HG02678 (cell line): Measurements from ENCODE around the gene LIPA.
"Not testable (repeated sequence)": the region's sequence is repeated elsewhere in the genome, so short reads cannot be mapped to it uniquely, and the experiment has no call there.

Source experiments
- ATAC-seq: cut with Tn5 transposase; IDR thresholded peaks from one replicate; pipeline ENCODE4 v1.9.1; 2021; ENCODE audit warnings: mild to moderate bottlenecking, moderate library complexity; ENCODE audit not compliant: unreplicated experiment

LIPA gene

DNA sequence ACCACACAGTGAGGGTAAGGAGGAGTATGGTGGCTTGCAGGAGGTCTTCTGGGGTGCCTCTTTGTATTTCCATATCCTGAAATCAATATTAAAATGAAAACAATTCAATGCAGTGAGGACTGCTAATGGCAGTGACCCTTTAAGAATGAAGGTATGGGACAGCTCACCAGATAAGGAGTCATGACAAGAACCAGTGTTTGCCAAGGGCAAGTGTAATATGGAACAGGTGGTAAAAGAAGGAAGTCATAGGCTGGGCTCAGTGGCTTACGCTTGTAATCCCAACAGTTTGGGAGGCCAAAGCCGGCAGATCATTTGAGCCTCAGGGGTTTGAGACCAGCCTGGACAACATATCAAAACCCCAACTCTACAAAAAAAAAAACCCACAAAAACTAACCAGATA, 20.0 kb upstream of the LIPA start:
- ATAC-seq: no peak

DNA sequence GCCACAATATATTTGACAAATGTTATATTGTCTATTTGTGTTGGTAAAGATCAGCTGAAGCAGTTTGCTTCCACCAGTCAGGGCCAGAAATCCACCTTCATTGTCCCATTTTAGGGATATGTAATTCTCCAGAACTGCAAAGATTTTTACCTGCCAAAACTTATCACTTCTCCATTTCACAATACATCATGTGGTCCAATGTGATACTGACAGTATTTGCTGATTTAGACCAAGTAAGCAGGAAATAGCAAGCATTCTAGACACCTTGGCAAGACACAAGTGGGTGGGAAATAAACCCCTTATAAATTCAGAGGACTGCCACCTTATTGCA, 18.5 kb upstream of the LIPA start:
- ATAC-seq: no peak

DNA sequence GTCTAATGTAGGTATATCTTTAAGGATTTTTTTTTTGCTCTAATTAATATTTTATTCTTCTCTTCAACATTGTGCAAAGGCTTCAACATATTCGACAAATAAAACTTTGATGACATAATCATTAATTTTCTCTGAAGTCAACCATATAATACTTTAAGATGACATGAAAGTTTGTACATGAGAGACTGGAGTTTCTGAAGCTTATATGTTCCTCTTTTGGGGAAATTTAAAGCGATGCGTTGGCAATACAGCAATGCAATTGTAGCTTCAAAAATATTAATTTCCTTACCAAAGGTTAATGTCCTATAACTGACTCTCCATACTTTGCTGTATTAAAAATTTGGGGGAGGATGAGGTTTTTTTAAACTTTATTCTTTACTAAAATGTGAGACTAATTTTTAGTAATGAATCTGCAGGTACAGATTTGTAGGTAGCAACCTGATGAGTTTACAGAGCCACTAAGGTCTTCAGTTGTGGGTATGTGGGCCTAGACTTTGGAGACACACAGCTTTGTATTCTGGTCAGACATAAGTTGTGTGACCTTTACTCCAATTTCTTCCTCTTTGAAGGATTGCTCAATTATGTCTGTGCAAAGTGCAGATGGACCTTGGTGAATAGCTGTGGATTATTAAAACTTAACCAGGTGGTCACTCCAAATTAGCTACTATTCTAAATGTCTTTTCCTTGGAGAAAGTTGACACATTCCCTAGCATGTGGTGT, 18.0 kb upstream of the LIPA start:
- no peak for ATAC-seq

DNA sequence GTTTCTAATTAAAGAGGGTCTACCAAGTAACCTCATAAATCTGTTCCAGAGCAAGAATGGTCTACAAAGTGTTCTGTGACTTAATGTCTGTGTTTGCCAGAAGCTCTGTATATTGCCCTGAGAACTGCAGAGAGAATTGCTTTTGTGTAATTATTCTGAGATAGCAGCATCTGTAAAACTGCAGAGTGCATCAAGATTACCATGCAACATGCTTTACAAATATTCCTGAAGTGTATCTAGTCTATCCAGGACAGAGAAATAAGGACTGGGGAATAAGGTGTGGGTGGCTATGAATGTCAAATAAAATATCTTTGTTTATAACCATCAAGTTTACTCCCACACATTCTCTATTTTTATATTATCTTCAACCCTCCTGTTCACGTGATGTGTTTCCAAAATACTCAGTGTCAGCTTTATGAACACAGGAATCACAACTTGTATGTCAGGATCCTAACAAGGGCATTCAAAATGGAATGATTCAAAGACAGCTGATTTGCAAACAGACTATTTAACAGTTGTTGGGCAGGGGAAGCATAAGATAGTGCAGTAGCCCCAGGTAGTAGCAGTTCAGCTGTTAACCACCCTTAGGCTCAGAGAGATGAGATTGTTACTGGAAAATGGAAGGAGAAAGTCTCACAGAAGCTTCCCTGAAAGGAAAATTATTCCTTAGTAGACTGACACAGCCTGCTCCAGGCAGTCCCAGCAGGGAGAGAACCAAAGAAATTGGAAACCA, 15.3 kb upstream of the LIPA start:
- ATAC-seq: no peak

DNA sequence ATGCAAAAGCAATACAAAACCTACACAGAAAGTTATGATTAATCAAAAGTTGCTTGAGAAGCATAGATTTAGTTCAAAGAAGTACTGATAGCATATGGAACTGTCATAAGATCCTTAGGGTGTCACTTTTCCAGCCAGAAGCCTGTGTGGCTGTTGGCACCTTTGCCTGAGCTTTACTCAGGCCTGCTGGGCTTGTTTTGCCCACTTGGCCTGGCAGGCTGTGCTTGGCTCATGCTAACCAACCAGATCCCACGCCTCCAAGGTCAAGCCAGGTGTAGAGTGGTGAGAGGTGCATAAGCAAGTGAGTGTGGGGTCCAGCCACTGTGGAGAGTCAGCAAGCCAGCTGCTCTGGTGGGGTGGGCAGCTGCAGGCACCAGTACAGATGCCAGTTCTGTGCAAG, 12.0 kb upstream of the LIPA start:
- no peak for ATAC-seq

DNA sequence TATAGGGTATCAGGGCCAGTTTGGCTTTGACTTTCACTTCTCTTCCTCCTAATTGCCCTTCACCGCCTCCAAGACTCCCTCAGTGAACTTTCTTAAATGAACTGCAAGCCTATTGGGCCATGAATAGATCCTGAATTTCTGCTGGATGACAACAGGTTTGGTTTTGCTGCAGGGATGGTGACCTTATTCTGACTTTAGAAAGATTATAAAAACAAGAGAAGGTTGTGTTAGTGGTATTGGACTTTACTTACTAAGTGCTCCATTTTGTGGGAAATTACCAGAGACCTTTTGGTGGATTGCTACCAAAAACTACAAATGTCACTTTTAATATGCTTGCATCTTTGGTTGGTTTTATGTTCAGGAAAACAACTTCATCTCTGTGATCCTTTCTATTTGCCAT, 11.5 kb upstream of the LIPA start:
- no peak for ATAC-seq

DNA sequence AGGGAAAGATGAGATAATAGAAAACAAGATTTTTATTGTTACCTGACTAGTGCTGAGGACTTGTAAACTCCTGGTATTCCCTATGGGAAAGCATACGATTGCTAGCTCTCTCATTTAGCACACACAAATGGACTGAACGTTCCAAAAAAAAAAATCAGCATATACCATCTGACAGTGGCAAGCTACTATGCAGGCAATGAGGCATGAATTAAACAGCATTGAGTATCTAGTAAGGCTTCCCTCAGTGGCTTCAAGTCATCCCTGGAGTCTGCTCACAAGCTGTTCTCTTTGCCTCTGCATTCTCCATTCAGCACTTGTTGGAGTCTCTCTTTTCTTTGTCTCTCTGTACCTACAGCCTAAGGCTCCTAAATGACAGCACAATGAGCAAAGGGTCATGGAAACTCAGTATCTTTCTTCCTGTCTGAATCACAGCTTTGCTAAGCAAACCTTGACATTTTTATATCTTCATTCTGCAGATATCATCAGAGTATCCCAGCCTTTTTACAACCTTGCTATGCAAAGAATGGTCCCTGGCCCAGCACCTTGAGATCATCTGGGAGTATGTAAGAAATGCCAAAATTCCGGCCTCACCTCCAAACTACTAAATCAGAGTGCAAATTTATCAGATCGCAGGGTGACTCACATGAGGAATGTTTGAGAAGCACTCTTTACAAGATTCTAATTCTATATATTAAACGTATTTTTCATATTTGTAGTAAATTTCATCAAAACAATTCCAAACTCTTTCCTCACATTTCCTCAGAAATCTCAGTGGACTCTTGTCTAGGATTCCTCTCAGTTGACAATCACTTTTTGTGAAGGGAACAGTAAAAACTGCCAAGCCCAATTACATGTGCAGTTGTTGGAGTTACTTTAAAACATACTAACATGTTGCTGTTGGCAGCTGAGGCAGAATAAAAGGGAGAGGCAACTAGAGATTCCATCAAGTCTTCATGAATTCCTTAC, 10.8 kb upstream of the LIPA start:
- ATAC-seq: no peak

DNA sequence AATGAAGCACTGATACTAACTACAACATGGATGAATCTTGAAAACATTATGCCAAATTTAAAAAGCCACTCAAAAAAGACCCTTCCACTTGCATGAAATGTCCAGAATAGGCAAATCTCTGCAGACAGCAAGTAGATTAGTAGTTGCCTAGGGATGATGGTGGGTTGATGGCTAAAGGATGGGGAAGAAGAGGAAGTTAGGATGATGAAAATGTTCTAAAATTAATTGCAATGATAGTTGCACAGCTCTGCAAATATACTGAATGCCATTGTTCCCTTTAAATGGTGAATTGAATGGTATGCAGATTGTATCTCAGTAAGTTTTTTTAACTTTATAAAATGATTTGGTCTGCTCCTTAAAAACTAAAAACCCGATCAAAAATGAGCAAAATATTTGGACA, 7.3 kb upstream of the LIPA start:
- no peak for ATAC-seq

DNA sequence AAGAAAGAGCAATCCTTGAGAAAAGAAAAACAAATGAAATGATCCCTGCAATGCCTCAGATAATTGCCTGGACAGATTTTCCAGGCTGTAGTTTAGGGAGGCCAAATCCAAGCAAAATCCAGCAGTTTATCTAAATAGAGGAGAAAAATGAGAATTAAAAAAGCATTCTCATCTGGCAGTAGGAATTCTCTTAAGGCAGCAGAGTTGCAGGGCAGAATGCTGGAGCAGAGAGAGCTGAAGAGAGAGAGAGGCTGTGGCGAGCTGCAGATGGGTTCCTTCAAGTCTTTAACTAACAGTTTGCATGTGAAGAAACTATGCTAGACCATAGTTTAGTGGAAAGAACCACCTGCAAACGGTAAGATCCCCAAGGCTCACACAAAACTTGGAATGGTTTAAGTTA, 6.0 kb upstream of the LIPA start:
- no peak for ATAC-seq

DNA sequence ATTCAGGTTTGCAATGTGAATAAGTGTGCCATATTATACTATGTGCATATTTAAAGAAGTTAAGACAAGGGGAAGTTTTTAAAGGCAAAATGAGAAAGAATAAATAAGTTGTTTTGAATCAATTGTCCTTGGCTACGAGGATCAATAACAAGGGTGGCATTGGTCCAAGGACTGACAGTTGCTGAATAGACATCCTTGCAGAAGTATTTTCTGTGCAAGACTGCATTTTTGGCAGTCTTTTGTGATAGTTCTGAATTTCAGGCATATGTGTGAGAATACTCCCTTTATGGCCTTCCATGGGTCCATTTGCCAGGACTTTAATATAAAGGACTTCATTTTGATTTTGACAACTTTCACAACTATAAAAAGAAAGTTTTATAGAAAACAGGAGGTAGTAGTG, 5.4 kb upstream of the LIPA start:
- no peak for ATAC-seq

DNA sequence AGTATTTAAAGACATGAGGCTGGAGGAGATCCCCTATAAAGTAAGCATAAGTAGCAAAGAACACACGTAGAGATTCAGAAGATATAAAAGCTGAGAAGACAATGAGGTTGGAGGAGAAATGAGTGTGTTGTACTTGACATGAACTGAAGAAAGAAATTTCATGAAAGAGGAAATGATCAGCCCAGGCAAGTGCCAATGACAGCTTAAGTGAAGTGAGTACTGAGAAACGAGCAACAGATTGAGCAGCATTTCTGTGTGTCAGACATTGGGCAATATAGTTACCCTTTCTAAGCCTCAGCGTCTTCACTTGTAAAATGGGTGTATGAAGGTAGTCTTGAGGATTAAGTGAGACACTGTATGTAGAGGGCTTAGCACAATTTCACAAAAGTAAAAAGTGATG, 4.8 kb upstream of the LIPA start:
- no peak for ATAC-seq

DNA sequence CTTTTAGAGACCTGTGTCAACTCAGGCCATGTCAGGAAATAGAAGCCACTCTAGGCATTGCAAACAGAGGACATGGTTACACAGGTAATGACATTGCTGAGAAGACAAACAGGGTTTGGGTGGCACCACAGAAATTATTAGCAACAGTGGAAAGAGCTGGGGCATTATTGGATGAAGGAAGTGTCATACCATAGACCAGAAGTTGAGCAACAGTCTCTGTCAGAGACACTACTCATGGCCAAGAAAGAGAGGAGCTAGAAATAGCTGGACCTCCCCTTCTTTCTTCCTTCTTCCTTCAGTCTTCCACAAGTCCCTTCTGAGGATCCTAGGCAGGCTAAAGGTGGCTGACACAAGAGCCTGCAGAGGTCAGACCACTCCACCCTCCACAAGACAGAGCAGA, 4.2 kb upstream of the LIPA start:
- no peak for ATAC-seq

DNA sequence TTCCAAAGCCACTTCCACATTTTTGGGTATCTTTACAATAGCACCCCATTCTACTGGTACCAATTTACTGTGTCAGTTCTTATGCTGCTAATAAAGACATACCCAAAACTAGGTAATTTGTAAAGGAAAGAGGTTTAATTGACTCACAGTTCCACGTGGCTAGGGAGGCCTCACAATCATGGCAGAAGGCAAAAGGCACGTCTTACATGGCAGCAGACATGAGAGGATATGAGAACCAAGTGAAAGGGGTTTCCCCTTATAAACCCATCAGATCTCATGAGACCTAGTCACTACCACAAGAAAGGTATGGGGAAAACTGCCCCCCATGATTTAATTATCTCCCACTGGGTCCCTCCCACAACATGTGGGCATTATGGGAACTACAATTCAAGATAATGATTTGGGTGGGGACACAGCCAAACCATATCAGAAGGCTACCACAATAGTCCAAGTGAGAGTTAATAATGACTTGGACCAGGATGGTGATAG, 3.6 kb upstream of the LIPA start:
- ATAC-seq: not testable (repeated sequence)

DNA sequence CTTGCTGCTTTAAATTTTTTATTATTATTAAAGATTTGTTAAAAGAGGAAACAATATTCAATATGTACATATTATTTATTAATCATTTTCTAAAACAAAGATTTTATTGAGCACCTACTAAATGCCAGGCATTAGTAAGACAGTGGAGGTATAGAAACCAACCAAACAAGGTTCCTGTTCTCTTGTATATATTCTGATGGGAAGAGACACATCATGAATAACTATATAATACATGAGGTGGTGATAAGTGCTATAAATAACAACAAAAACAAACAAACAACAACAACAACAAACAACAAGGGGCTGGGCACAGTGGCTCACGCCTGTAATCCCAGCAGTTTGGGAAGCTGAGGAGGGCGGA, 630 bp upstream of the LIPA start:
- ATAC-seq: no peak

DNA sequence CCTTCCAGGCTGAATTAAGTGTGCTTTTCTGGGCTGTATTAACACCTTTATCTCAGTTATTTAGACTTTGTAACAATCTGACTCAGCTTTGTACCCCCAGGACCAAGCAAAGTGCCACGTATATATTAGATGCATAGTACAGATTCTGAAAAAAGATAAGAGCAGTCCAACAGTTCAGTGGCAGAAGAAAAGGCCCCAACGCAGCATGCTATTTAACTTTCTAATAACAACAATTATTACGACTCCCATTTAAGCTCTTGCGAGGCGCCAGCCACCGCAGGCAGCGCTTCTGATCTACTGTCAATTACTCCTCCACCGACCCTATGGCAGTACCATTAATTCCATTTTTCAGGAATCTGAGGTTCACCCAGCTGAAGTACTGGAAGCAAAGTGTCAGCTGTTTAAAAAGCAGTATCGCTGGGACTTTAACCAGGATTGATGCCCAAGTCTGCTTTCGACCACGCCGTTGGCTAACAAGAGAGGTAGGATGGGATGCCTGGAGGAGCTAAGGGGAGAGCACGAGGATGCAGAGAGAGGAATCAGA, 638 bp downstream of the LIPA start:
- ATAC-seq: no peak

DNA sequence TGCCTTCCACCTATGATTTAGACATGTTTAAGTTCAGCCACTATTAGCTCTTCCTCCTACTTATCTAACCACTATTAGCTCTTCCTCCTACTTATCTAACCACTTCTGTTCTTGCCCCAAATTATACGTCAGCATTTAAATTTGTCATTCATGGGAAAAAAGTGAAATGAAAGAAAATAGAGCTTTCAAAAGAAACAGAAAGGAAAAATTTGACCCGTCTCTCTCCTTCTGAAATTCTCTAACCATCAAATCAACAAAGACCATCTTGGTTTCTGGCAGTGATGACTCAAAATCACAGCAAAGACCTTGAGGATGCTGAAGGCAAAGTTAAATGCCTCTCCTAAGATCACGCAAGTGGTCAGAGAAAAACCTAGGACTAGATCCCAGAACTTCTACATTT, 2.6 kb downstream of the LIPA start:
- no peak for ATAC-seq

DNA sequence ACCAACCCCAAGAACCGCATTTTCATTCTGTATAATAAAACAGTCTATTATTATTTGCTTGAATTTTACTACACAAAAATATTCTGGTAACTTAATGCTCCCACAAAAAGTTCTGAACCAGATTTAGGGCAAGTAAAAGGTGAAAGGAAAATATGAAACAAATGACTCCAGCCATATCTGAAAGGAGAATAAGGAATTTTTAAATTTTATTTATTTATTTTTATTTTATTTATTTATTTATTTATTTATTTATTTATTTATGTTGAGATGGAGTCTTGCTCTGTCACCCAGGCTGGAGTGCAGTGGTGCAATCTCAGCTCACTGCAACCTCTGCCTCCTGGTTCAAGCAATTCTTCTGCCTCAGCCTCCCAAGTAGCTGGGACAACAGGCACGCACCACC, 4.0 kb downstream of the LIPA start:
- ATAC-seq: not testable (repeated sequence)

DNA sequence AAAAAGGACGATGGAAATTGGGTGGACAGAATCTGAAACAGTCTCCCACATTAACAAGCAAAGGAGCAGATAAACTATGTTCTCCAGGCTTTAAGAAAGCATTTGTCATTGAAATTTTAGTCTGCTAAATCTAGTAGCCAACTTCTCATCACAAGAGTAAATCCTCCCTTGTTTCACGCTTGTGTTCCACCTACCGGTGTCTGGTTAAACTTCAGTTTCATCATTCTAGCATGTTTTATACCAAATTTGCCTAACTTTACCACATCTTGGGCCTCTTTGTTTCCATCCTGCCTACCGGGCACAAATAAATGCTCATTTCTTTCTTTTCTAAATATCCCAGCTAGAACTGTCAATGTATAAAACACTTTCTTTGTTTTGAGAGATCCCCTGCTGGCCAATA, 5.8 kb downstream of the LIPA start:
- ATAC-seq: peak; percentile 50

DNA sequence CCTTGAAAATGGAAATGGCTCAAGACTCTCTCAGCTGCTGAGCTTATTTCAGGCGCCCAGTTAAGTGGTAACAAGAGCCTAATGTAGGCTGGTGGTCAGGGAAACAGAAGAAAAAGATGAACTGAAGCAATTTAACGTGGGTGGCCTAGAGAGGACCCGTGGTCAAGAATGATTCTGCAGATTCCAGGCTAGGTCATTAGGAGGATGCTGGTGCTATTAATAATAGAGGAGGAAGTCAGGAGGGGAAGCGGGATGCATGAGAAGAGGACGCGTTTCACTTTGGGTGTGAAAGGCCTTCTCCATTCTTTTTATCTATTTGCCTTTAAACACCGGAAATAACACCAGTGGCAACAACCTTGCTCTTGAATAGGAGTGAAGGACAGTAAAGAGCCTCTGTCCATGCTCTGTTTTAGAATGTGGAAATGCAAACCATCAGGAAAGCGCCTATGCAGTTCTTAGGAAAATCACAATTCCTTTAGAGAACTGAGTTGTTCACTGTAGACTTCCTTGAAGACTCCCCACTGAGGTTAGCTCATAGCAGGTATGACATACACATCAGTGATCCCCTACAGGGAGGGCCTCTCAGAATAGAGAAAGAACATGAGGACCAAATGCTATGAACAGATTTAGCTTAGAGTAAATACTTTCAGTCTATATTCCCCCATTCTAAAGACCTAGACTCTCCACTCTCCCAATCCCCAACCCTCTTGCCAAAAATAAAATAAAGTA, 8.6 kb downstream of the LIPA start:
- no peak for ATAC-seq

DNA sequence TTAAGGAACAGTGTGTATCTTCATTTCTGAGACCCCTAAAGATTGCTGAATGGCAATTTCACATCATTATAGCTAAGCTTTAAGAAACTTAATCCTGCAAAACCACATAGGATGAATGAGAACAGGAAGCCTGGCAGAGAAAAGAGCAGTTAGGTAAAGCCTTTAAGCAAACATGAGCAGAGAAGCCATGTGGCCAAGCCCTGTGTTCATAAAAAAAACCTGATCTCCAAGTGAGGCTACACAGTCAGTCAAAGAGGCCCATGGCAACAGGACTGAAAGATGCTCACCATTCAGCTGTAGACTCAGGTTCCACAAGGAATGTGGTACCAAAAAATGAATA, 9.3 kb downstream of the LIPA start:
- no peak for ATAC-seq
